Peyer's patch (tissue), 4 donors: Measurements from ENCODE around the gene ISCA1. TPM values are rescaled to one million over a fixed set of nuclear protein-coding genes. Genes with fewer than 3 reads are reported as not detected.
A peak's percentile ranks its signal among the peaks of the same experiment; 100 is the strongest.

Source experiments
- DNase-seq, 3 donors: peaks; one replicate each; pipeline ENCODE4 v3.0.0-alpha.2; 2017 to 2019
- H3K27ac ChIP-seq, 4 donors: fragments of 200-600 bp; sonication (generic); one replicate each; pipeline ENCODE4 v1.5.1; 2016 to 2019
- H3K27me3 ChIP-seq, 2 donors: fragments of 200-600 bp; sonication (generic); one replicate each; pipeline ENCODE4 v1.5.1; 2019
- H3K36me3 ChIP-seq, 3 donors: fragments of 200-600 bp; sonication (generic); one replicate each; pipeline ENCODE4 v1.5.1; 2016 to 2019
- H3K4me1 ChIP-seq, 4 donors: fragments of 200-600 bp; sonication (generic); one replicate each; pipeline ENCODE4 v1.5.1; 2016 to 2019
- H3K4me3 ChIP-seq, 4 donors: fragments of 200-600 bp; sonication (generic); 1 replicate in 3 of 4; 2 replicates in 1 of 4; pipeline ENCODE4 v1.5.1; 2016 to 2019; ENCODE audit warnings: mild to moderate bottlenecking in 1 of 4
- H3K9me3 ChIP-seq, 4 donors: fragments of 200-600 bp; sonication (generic); one replicate each; pipeline ENCODE4 v1.5.1; 2016 to 2019; ENCODE audit warnings: mild to moderate bottlenecking in 1 of 4
- CTCF ChIP-seq, 6 experiments: fragments of 450-650 bp in 4 of 6; fragments of 200-600 bp in 2 of 6; sonication (generic) in 1 of 6; IDR thresholded peaks; one replicate each; pipeline ENCODE4 v1.5.1; 2017 to 2019; ENCODE audit warnings: antibody characterized with exemption in 6 of 6, mild to moderate bottlenecking in 3 of 6, moderate library complexity in 1 of 6
- POLR2A ChIP-seq, 2 donors: fragments of 450-650 bp; IDR thresholded peaks; one replicate each; pipeline ENCODE4 v1.5.1; 2017; ENCODE audit warnings: antibody characterized with exemption in 2 of 2, mild to moderate bottlenecking in 2 of 2, moderate library complexity in 2 of 2
- total RNA-seq, 4 donors: library from RNA; depleted of rRNA; stranded (reverse); fragments of >200 nt; gene quantifications; one replicate each; pipeline ENCODE4 v1.1.0, GENCODE V29; 2016

The ISCA1 gene
- total RNA-seq, 4 donors from 2014 or later = 13.8 to 35.8 (median 31.9) TPM

- Histone ChIP-seq H3K36me3 (peaks cover 0 to 16% (median 0%) of the 10 kb centered on the region in 3 donors), H3K27ac (no peak overlapping the region), H3K4me3 (no peak overlapping the region), H3K4me1 (peaks cover 0 to 11% (median 0%) of the 10 kb centered on the region in 4 donors), H3K9me3 (no peaks in the 10 kb centered on the region), H3K27me3 (no peaks in the 10 kb centered on the region)
- DNase-seq = no peak
- no peak for TF ChIP-seq POLR2A (IDR thresholded peaks at IDR 0.05)
- TF ChIP-seq CTCF (IDR thresholded peaks at IDR 0.05) = no peak
These were observed 2.9 kb upstream of the ISCA1 start for GRCh38 chr9:86285261-86285660.

- Histone ChIP-seq H3K4me3 (peak overlapping the region; percentile 78 to 95 (median 94)), H3K36me3 (peaks cover 0 to 5% (median 0%) of the 10 kb centered on the region in 3 donors), H3K9me3 (no peaks in the 10 kb centered on the region), H3K4me1 (peaks cover 0 to 18% (median 0%) of the 10 kb centered on the region in 4 donors), H3K27ac (peak overlapping the region; percentile 97 to 99 (median 98)), H3K27me3 (no peaks in the 10 kb centered on the region)
- TF ChIP-seq POLR2A (IDR thresholded peaks at IDR 0.05) (no peak), CTCF (IDR thresholded peaks at IDR 0.05) (no peak)
- no peak for DNase-seq
These were observed 719 bp upstream of the ISCA1 start for GRCh38 chr9:86282979-86283535.

- peak in 1 of 3 donors; percentile 71 for DNase-seq
- no peaks in the 10 kb centered on the region for H3K36me3 ChIP-seq
- TF ChIP-seq CTCF (IDR thresholded peaks at IDR 0.05) (no peak), POLR2A (IDR thresholded peaks at IDR 0.05) (no peak)
- H3K27ac ChIP-seq = peak overlapping the region; percentile 97 to 99 (median 98)
- peak overlapping the region; percentile 78 to 95 (median 94) for H3K4me3 ChIP-seq
- peaks cover 0 to 18% (median 0%) of the 10 kb centered on the region in 4 donors for H3K4me1 ChIP-seq
- no peaks in the 10 kb centered on the region for H3K27me3 ChIP-seq
- H3K9me3 ChIP-seq = no peaks in the 10 kb centered on the region
These were observed 703 bp downstream of the ISCA1 start for GRCh38 chr9:86281593-86282076.

- H3K9me3 ChIP-seq = no peaks in the 10 kb centered on the region
- H3K27ac ChIP-seq = no peak overlapping the region
- H3K4me1 ChIP-seq = peaks cover 0 to 22% (median 0%) of the 10 kb centered on the region in 4 donors
- no peak overlapping the region for H3K4me3 ChIP-seq
- no peaks in the 10 kb centered on the region for H3K36me3 ChIP-seq
- DNase-seq = no peak
- H3K27me3 ChIP-seq = no peaks in the 10 kb centered on the region
- no peak for TF ChIP-seq CTCF (IDR thresholded peaks at IDR 0.05)
- TF ChIP-seq POLR2A (IDR thresholded peaks at IDR 0.05) = no peak
These were observed 1.8 kb downstream of the ISCA1 start for GRCh38 chr9:86280580-86280979.

GRCh38 chr9:86279839-86280238 lies 2.5 kb downstream of the ISCA1 start:
- H3K27me3 ChIP-seq = no peaks in the 10 kb centered on the region
- H3K27ac ChIP-seq = no peak overlapping the region
- H3K4me3 ChIP-seq = no peak overlapping the region
- DNase-seq = no peak
- TF ChIP-seq POLR2A (IDR thresholded peaks at IDR 0.05) (no peak), CTCF (IDR thresholded peaks at IDR 0.05) (no peak)
- H3K4me1 ChIP-seq = peaks cover 0 to 22% (median 0%) of the 10 kb centered on the region in 4 donors
- H3K9me3 ChIP-seq = no peaks in the 10 kb centered on the region
- no peaks in the 10 kb centered on the region for H3K36me3 ChIP-seq
